Skeletal muscle satellite cell (primary cell): ENCODE measurements around the gene ACSL4.
"Not testable (repeated sequence)": the region's sequence is repeated elsewhere in the genome, so short reads cannot be mapped to it uniquely, and the experiment has no call there.

Experiments used
- H3K27me3 ChIP-seq: 2 replicates; pipeline ENCODE4 v1.7.0; 2013; ENCODE audit warnings: low read length; ENCODE audit not compliant: control insufficient read depth, insufficient read depth
- H3K36me3 ChIP-seq: 2 replicates; pipeline ENCODE4 v1.7.0; 2013; ENCODE audit warnings: mild to moderate bottlenecking, control low read depth, low read length; ENCODE audit not compliant: insufficient read depth
- H3K4me1 ChIP-seq: 2 replicates; pipeline ENCODE4 v1.7.0; 2013; ENCODE audit warnings: low read length; ENCODE audit not compliant: control insufficient read depth, insufficient read depth
- H3K4me2 ChIP-seq: 2 replicates; pipeline ENCODE4 v1.7.0; 2013; ENCODE audit warnings: mild to moderate bottlenecking, low read length
- H3K4me3 ChIP-seq: 2 replicates; pipeline ENCODE4 v1.7.0; 2013; ENCODE audit warnings: low read length
- H3K9ac ChIP-seq: 2 replicates; pipeline ENCODE4 v1.7.0; 2013; ENCODE audit warnings: mild to moderate bottlenecking, low read depth, low read length, moderate library complexity
- H3K9me3 ChIP-seq: replicated peaks from 2 replicates; pipeline ENCODE4 v1.7.0; 2013; ENCODE audit warnings: mild to moderate bottlenecking, control low read depth, low read length

Gene ACSL4

DNA sequence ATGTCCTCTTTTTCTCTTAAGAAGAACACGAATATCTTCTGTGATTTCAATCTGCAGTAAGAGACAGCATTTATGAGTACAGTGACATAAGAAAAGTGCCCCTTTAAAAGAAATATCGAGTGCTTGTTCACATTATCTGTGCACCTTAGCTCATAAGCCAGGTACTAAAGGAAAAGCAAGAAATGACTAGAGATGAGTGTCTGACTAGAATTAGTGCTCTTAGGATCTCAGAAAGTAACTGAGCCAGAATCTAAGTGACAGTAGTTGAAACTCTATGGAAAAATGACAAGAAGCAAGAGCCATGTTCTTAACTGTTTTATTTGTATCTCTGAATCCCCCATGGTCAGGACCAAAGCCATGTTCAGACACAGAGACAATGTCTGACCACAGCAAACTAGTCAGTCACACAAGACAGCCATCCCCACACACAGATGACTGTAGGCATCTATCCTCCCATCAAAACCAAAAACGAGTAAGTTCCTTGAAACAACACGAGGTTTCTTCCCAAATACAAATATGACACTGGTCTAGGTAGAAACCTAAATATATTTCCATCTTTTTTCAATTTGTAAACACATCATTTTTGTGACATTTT lies 36.8 kb downstream of the ACSL4 start:
- Histone ChIP-seq H3K27me3 (peaks cover 6% of the 10 kb centered on the region), H3K4me2 (no peak overlapping the region), H3K4me1 (no peaks in the 10 kb centered on the region), H3K9me3 (no peaks in the 10 kb centered on the region), H3K4me3 (no peak overlapping the region), H3K9ac (no peak overlapping the region), H3K36me3 (no peaks in the 10 kb centered on the region)

DNA sequence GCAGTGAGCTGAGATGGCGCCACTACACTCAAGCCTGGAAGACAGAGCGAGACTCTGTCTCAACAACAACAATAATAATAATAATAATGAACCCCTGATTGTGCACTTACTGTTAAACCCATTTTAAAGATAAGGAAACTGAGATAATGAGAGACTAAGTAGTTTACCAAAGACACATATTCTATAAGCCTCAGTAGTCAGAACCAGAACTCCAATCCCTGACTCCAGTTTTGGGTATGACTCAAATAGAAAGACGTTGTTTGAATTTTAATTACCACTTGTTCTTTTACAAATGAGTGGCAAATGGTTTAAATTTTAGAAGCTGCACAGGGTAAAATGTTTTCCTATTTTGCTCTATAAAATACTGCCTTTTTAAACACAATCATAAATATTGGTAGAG lies 37.4 kb downstream of the ACSL4 start:
- H3K4me3 ChIP-seq, result no peak overlapping the region
- H3K9ac ChIP-seq, result no peak overlapping the region
- H3K4me1 ChIP-seq, result no peaks in the 10 kb centered on the region
- no peak overlapping the region for H3K4me2 ChIP-seq
- peaks cover 6% of the 10 kb centered on the region for H3K27me3 ChIP-seq
- H3K9me3 ChIP-seq, result no peaks in the 10 kb centered on the region
- H3K36me3 ChIP-seq, result no peaks in the 10 kb centered on the region

GRCh38 chrX:109691752-109692151 lies 41.3 kb downstream of the ACSL4 start:
- H3K27me3 ChIP-seq, result peaks cover 9% of the 10 kb centered on the region
- no peaks in the 10 kb centered on the region for H3K4me1 ChIP-seq
- no peak overlapping the region for H3K4me2 ChIP-seq
- H3K4me3 ChIP-seq, result no peak overlapping the region
- H3K9me3 ChIP-seq, result no peaks in the 10 kb centered on the region
- H3K9ac ChIP-seq, result no peak overlapping the region
- H3K36me3 ChIP-seq, result no peaks in the 10 kb centered on the region

DNA sequence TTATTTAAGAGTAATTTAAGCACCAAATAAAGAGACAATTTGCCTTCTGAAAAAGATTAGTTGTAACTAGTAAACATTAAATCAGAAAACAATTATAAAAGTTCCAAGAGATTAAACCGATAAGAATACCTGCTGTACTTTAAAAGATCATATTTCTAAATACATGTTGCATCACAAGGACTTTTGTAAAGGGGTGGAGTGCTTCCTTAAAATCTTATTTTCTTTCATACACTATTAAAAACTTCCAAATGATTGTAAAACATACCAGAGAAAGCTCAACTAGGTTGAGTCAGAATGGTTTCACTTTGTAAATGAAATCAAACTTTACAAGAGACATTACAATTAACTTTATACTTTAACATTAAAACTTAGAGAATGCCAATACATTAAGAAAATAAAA lies 41.8 kb downstream of the ACSL4 start:
- Histone ChIP-seq H3K4me1 (no peaks in the 10 kb centered on the region), H3K9ac (no peak overlapping the region), H3K27me3 (peaks cover 9% of the 10 kb centered on the region)

DNA sequence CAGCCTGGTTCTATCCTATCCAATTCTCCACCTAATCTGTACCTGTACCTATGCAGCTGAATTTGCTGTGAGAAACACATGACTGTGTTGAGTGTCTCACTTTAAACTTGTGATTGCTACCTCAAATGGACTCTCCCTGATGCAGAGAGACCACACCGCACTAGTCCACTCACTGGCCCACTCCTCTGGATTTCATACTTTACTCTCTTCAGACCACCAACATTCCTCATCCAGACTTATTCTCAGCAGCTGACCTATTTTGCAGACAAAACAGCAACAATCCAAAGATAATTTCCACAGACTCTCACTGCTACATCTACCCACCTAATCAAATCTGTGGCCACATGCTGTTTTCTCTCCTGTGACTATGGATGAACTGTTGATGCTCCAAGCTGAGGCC lies 45.2 kb downstream of the ACSL4 start:
- Histone ChIP-seq H3K36me3 (no peaks in the 10 kb centered on the region), H3K4me2 (no peak overlapping the region), H3K9me3 (no peaks in the 10 kb centered on the region), H3K27me3 (peaks cover 4% of the 10 kb centered on the region), H3K4me1 (no peaks in the 10 kb centered on the region), H3K9ac (no peak overlapping the region), H3K4me3 (no peak overlapping the region)

More for the DNA sequence above, 41.8 kb downstream of the ACSL4 start:
- Histone ChIP-seq H3K9me3 (no peaks in the 10 kb centered on the region), H3K4me2 (no peak overlapping the region), H3K4me3 (no peak overlapping the region), H3K36me3 (no peaks in the 10 kb centered on the region)

GRCh38 chrX:109685656-109686078 lies 47.4 kb downstream of the ACSL4 start:
- peaks cover 3% of the 10 kb centered on the region for H3K27me3 ChIP-seq
- no peak overlapping the region for H3K4me2 ChIP-seq
- H3K4me3 ChIP-seq, result no peak overlapping the region
- no peaks in the 10 kb centered on the region for H3K4me1 ChIP-seq
- H3K9ac ChIP-seq, result no peak overlapping the region
- peaks cover 4% of the 10 kb centered on the region for H3K36me3 ChIP-seq
- H3K9me3 ChIP-seq, result no peaks in the 10 kb centered on the region

- H3K27me3 ChIP-seq, result peaks cover 3% of the 10 kb centered on the region
- H3K4me1 ChIP-seq, result no peaks in the 10 kb centered on the region
- no peaks in the 10 kb centered on the region for H3K9me3 ChIP-seq
- H3K4me2 ChIP-seq, result no peak overlapping the region
- H3K36me3 ChIP-seq, result peaks cover 14% of the 10 kb centered on the region
- no peak overlapping the region for H3K4me3 ChIP-seq
- H3K9ac ChIP-seq, result no peak overlapping the region
Measured at GRCh38 chrX:109684136-109684535, 48.9 kb downstream of the ACSL4 start.

DNA sequence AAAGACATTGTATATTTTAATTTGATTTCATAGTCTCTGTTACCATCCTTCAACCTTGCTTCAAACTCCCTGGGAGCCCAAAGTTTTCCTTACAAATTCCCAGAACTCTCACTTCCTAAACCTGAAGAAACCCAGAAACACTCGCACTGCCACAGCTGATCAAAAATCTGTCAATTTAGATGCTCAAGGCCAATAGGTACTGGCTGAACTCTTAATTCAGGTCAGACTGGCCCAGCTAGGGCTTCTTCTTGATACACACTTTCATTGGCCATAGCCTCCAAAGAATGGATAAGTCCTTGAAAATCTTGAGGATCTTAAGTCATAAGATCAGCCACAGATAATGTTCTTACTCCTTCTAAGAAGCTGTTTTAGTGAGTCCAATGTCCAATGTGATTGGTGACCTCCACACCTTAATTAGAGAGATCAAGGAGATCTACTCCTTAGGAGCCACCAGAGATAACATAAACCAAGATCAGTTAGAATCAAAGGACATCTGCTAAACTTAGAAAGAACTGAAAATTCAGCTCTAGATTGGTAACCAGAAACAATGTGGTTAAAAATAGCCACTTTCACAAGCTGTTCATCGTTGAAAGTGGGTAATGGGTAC lies 51.5 kb downstream of the ACSL4 start:
- Histone ChIP-seq H3K4me2 (no peak overlapping the region), H3K36me3 (peaks cover 24% of the 10 kb centered on the region), H3K27me3 (peaks cover 4% of the 10 kb centered on the region), H3K9me3 (no peaks in the 10 kb centered on the region), H3K4me3 (no peak overlapping the region), H3K4me1 (no peaks in the 10 kb centered on the region), H3K9ac (no peak overlapping the region)

GRCh38 chrX:109679820-109680219 lies 53.2 kb downstream of the ACSL4 start:
- Histone ChIP-seq H3K4me2 (no peak overlapping the region), H3K4me1 (no peaks in the 10 kb centered on the region), H3K4me3 (no peak overlapping the region), H3K36me3 (peaks cover 29% of the 10 kb centered on the region), H3K9me3 (no peaks in the 10 kb centered on the region), H3K9ac (no peak overlapping the region), H3K27me3 (peaks cover 4% of the 10 kb centered on the region)

DNA sequence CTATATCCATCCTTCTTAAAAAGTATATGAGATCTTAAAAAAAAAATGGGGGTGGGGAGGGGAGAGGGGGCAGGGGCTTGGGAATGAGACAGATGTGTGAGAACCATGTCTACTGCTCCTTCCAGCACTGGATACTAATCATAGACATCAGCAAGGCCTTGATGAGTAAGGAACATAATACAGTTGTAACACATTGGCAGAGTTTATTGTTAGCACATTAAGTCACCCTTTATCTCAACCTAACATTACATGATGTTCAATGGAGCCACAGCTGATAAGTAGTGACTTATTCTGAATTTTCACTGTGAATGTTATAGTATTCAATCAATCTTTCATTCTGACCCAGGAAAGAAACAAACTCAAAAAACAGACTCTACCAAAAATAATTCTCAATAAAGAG lies 60.8 kb downstream of the ACSL4 start:
- peaks cover 19% of the 10 kb centered on the region for H3K36me3 ChIP-seq

DNA sequence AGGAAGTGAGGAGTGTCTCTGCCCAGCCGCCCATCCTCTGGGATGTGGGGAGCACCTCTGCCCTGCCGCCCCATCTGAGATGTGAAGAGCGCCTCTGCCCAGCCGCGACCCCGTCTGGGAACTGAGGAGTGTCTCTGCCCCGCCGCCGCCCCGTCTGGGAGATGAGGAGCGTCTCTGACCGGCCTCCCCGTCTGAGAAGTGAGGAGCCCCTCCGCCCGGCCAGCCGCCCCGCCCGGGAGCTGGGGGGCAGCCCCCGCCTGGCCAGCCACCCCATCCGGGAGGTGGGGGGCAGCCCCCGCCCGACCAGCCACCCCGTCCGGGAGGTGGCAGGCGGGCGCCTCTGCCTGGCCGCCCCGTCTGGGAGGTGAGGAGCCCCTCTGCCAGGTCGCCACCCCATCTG lies 61.9 kb downstream of the ACSL4 start:
- H3K36me3 ChIP-seq, result peaks cover 22% of the 10 kb centered on the region
- H3K4me2 ChIP-seq, H3K4me1 ChIP-seq, H3K27me3 ChIP-seq, H3K9me3 ChIP-seq, H3K9ac ChIP-seq, H3K4me3 ChIP-seq: not testable (repeated sequence)

More for the DNA sequence above, 60.8 kb downstream of the ACSL4 start:
- Histone ChIP-seq H3K9me3 (no peaks in the 10 kb centered on the region), H3K9ac (no peak overlapping the region), H3K4me1 (no peaks in the 10 kb centered on the region), H3K27me3 (no peaks in the 10 kb centered on the region), H3K4me2 (no peak overlapping the region), H3K4me3 (no peak overlapping the region)

DNA sequence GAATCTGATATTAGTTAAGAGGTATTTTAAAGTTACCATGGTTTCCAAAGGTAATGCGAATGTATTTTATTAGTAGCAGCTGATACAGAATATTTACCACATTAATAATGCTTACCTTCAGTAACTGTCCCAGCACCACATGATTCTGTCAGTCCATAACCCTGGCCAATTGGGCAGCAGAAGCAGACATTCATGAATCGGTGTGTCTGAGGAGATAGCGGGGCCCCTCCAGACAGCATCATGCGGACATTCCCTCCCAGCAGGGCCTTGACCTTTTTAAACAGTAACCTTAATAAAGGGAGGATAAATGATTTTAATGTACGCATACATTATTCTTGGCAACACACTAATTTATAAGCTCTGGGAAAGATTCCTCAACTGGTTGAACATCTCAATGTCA lies 65.1 kb downstream of the ACSL4 start:
- Histone ChIP-seq H3K4me1 (no peaks in the 10 kb centered on the region), H3K4me3 (no peak overlapping the region), H3K9me3 (no peaks in the 10 kb centered on the region), H3K36me3 (peaks cover 16% of the 10 kb centered on the region), H3K9ac (no peak overlapping the region), H3K27me3 (peaks cover 5% of the 10 kb centered on the region), H3K4me2 (no peak overlapping the region)
